GM06990 (cell line): ENCODE measurements around the gene SLC22A13.

Experiments used
- DNase-seq: peaks from one replicate; pipeline ENCODE4 v3.0.0-alpha.2; 2011; ENCODE audit not compliant: insufficient read length; ENCODE audit errors: extremely low read depth
- H3K27me3 ChIP-seq: replicated peaks from 2 replicates; pipeline ENCODE4 v1.6.0; 2011; ENCODE audit warnings: low read length; ENCODE audit not compliant: control insufficient read depth, insufficient read depth
- H3K36me3 ChIP-seq: 2 replicates; pipeline ENCODE4 v1.5.1; 2011; ENCODE audit warnings: low read length; ENCODE audit not compliant: control insufficient read depth, insufficient read depth
- H3K4me3 ChIP-seq: replicated peaks from 2 replicates; pipeline ENCODE4 v1.5.1; 2011; ENCODE audit warnings: low read depth, mild to moderate bottlenecking, control low read depth, low read length
- CTCF ChIP-seq: IDR thresholded peaks from 2 replicates; pipeline ENCODE4 v1.5.1; 2011; ENCODE audit warnings: low read length, control low read depth, mild to moderate bottlenecking, inconsistent platforms; ENCODE audit not compliant: insufficient read depth, poor library complexity, severe bottlenecking

Gene SLC22A13

DNA sequence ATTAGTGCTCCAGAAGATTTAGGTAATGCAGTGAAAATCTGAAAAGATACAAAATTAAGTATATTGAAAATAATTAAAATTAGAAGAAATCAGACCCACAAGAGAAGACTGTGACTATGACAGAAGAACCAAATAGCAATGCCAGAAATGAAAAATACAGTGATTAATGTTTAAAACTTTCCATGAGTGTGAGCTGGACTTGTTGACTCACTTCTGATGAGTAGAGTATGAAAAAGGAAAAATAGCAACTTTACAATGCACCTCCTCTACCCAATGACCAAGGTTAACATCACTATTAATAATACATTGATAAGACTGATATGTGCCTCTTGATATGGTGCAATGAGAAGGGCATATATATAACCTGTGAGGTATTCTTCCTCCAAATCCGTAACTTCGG is 39.3 kb upstream of the SLC22A13 start:
- no peak for TF ChIP-seq CTCF
- Histone ChIP-seq H3K4me3 (no peak overlapping the region), H3K27me3 (no peaks in the 10 kb centered on the region), H3K36me3 (peaks cover 5% of the 10 kb centered on the region)
- DNase-seq = no peak

GRCh38 chr3:38227989-38228388 is 37.6 kb upstream of the SLC22A13 start:
- H3K27me3 ChIP-seq = no peaks in the 10 kb centered on the region
- peaks cover 2% of the 10 kb centered on the region for H3K36me3 ChIP-seq
- H3K4me3 ChIP-seq = no peak overlapping the region
- no peak for TF ChIP-seq CTCF
- no peak for DNase-seq

DNA sequence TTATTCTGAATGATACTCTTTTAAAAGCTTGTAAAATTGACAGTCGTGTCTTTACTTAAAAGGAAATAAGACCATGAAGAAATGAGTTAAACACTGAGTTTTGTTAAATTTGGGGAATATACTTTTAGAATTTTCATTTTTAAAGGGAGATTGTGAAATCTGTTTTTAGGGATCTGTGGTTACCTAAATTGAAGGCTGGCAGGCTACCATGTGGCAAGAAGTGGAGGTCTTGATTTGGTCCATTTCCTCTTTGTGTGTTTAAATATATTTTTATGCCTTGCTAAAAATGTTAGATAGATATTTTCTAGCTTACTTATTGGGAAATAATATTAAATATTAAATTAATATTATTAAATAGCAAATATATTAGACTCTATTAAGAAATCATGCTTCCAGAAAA is 36.6 kb upstream of the SLC22A13 start:
- Histone ChIP-seq H3K4me3 (no peak overlapping the region), H3K27me3 (no peaks in the 10 kb centered on the region), H3K36me3 (peaks cover 2% of the 10 kb centered on the region)
- TF ChIP-seq CTCF = no peak
- DNase-seq = no peak

DNA sequence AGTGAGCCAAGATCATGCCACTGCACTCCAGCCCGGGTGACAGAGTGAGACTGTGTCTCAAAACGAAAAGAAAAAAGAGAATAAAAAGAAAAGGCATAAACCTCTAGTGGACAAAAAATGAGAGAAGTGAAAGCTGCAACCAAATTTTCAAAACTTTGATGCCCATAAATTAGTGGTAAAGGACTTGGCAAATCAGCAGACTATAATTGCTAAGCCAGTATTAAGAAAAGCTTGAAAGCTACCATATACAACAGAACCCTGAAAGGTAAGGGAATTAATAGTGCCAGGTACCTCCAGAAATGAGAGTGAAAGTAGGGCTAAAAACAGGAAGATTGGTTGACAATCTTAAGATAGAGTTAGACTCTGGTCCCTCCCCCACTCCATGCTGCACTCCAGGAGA is 32.9 kb upstream of the SLC22A13 start:
- no peak for DNase-seq
- TF ChIP-seq CTCF = no peak
- Histone ChIP-seq H3K27me3 (no peaks in the 10 kb centered on the region), H3K36me3 (peaks cover 2% of the 10 kb centered on the region), H3K4me3 (no peak overlapping the region)

DNA sequence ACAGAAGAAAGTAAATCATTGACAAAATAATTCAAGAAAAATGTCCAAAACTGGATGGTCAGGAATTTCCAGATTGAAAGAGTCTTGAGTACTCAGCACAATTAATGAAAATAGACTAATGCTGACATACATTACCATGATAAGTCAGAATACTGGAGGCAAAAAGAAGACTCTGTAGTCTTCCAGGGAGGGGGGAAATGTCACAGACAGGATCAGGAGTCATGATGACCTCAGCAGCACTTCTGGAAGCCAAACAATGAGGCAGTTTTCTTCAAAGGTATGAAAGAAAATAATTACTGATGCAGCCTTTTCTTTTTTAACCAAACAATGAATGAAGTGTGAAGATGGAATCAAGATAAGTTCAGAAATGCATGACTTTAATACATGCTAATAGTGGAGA is 30.1 kb upstream of the SLC22A13 start:
- H3K36me3 ChIP-seq = peaks cover 2% of the 10 kb centered on the region

More for the DNA sequence above, 30.1 kb upstream of the SLC22A13 start:
- Histone ChIP-seq H3K27me3 (no peaks in the 10 kb centered on the region), H3K4me3 (no peak overlapping the region)
- TF ChIP-seq CTCF = no peak
- DNase-seq = no peak
